GM19468 (cell line): Measurements from ENCODE around the gene SRRT.

ENCODE experiments used
- ATAC-seq: cut with Tn5 transposase; IDR thresholded peaks from one replicate; pipeline ENCODE4 v1.9.1; 2021; ENCODE audit warnings: mild to moderate bottlenecking, moderate library complexity, moderate number of reproducible peaks; ENCODE audit not compliant: unreplicated experiment; ENCODE audit errors: extremely low read depth

The SRRT gene

GRCh38 chr7:100874577-100875355 is at the start of gene SRRT:
Gene SRRT, plus strand, starts transcription at chr7:100875103. Its CDS starts 488 bp downstream, at chr7:100875591.
- peak; percentile 86 for ATAC-seq

- ATAC-seq, result no peak
Observed at GRCh38 chr7:100825215-100825671, 49.7 kb upstream of the SRRT start.

GRCh38 chr7:100825751-100826513 is 49.0 kb upstream of the SRRT start:
- no peak for ATAC-seq

GRCh38 chr7:100826514-100827329 is 48.2 kb upstream of the SRRT start:
- no peak for ATAC-seq

- ATAC-seq, result no peak
Observed at GRCh38 chr7:100827330-100828226, 47.3 kb upstream of the SRRT start, which contains the start of gene EPHB4. Gene EPHB4, minus strand, starts transcription at chr7:100827523. Its CDS starts 493 bp downstream, at chr7:100827030.

- no peak for ATAC-seq
Observed at GRCh38 chr7:100829150-100829716, 45.7 kb upstream of the SRRT start.

GRCh38 chr7:100830396-100830795 is 44.5 kb upstream of the SRRT start:
- no peak for ATAC-seq

GRCh38 chr7:100832281-100832633 is 42.6 kb upstream of the SRRT start:
- no peak for ATAC-seq

GRCh38 chr7:100835903-100836811 is 38.7 kb upstream of the SRRT start:
- ATAC-seq, result no peak

GRCh38 chr7:100836812-100837098 is 38.1 kb upstream of the SRRT start:
- no peak for ATAC-seq

GRCh38 chr7:100837099-100837836 is 37.6 kb upstream of the SRRT start:
- ATAC-seq, result peak; percentile 39

GRCh38 chr7:100839361-100839760 is 35.5 kb upstream of the SRRT start:
- ATAC-seq, result no peak

GRCh38 chr7:100840470-100841100 is 34.3 kb upstream of the SRRT start:
- ATAC-seq, result no peak

- ATAC-seq, result no peak
Observed at GRCh38 chr7:100847360-100847759, 27.5 kb upstream of the SRRT start.

GRCh38 chr7:100852048-100852872 is 22.6 kb upstream of the SRRT start, which contains the start of gene SLC12A9:
Gene SLC12A9, plus strand, starts transcription at chr7:100852713. Its CDS starts 1,485 bp downstream, at chr7:100854198.
- no peak for ATAC-seq

- no peak for ATAC-seq
Observed at GRCh38 chr7:100854146-100854895, 20.6 kb upstream of the SRRT start.
